Adipocyte (in vitro differentiated cells): ENCODE results near the gene YBX1.
"Not testable (repeated sequence)": the region's sequence is repeated elsewhere in the genome, so short reads cannot be mapped to it uniquely, and the experiment has no call there.

Experiments used
- DNase-seq: peaks from one replicate; pipeline ENCODE4 v3.0.0-alpha.2; 2015; ENCODE audit warnings: low read depth
- H3K27me3 ChIP-seq: replicated peaks from 2 replicates; pipeline ENCODE4 v1.7.0; 2013; ENCODE audit warnings: mild to moderate bottlenecking, low read length, moderate library complexity; ENCODE audit not compliant: control insufficient read depth, insufficient read depth
- H3K36me3 ChIP-seq: 2 replicates; pipeline ENCODE4 v1.7.0; 2013; ENCODE audit warnings: low read length, mild to moderate bottlenecking, moderate library complexity; ENCODE audit not compliant: control insufficient read depth, insufficient read depth, severe bottlenecking
- H3K4me1 ChIP-seq: 2 replicates; pipeline ENCODE4 v1.7.0; 2013; ENCODE audit warnings: mild to moderate bottlenecking, low read length, moderate library complexity; ENCODE audit not compliant: control insufficient read depth, insufficient read depth
- H3K4me3 ChIP-seq: 2 replicates; pipeline ENCODE4 v1.7.0; 2013; ENCODE audit warnings: mild to moderate bottlenecking, low read length, moderate library complexity
- H3K9ac ChIP-seq: 2 replicates; pipeline ENCODE4 v1.7.0; 2013; ENCODE audit warnings: mild to moderate bottlenecking, low read length, moderate library complexity
- H3K9me3 ChIP-seq: 2 replicates; pipeline ENCODE4 v1.7.0; 2013; ENCODE audit warnings: mild to moderate bottlenecking, low read length, moderate library complexity; ENCODE audit not compliant: control insufficient read depth

Gene YBX1

DNA sequence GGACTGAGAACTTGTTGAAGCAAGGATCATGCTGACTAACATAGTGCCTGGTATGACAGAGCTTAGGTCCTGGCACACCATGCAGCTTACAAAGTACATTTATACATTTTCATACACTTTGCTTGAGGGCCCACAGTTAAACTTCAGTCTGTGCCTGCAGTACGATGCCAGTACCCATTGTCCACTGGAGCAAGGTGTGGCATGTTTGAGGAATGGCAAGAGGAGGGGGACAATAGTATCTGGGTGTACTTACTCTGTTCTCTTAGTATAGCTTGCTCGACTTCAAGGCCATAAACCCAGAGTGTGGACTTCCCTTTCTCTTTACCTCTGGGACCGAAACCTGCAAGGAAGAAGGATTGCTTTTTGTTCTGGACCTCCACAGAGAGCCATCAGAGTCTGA is 6.8 kb upstream of the YBX1 start:
- Histone ChIP-seq H3K36me3 (peaks cover 7% of the 10 kb centered on the region), H3K4me1 (peaks cover 20% of the 10 kb centered on the region), H3K27me3 (no peaks in the 10 kb centered on the region), H3K9ac (no peak overlapping the region), H3K9me3 (no peaks in the 10 kb centered on the region), H3K4me3 (no peak overlapping the region)
- no peak for DNase-seq

DNA sequence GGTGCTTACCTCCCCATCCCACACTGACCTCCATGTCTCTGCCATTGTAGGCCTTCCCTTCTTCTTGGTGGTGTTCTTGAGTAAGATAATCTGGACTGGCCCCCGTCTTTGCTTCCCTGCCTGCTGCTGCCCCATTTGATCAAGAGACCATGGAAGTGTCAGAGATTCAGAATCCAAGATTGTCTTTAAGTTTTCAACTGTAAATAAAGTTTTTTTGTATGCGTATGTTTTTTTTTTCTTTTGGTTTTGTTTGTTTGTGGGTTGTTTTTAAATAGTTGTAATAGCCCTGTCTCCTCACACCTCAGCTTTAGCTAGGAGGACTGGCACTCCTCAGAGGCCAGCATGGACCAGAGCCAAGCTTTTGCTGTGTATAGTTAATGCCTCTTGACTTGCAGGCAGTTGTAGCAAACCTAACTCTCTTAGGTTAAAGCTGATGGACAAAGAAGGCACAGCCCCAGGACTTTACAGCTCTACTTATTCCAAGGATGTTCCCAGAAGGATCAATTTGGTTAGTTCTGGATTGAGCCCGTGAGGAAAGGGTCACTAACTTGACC is 5.6 kb upstream of the YBX1 start:
- Histone ChIP-seq H3K36me3 (peaks cover 7% of the 10 kb centered on the region), H3K27me3 (no peaks in the 10 kb centered on the region), H3K9ac (no peak overlapping the region), H3K4me1 (peaks cover 31% of the 10 kb centered on the region), H3K9me3 (no peaks in the 10 kb centered on the region), H3K4me3 (no peak overlapping the region)
- no peak for DNase-seq

DNA sequence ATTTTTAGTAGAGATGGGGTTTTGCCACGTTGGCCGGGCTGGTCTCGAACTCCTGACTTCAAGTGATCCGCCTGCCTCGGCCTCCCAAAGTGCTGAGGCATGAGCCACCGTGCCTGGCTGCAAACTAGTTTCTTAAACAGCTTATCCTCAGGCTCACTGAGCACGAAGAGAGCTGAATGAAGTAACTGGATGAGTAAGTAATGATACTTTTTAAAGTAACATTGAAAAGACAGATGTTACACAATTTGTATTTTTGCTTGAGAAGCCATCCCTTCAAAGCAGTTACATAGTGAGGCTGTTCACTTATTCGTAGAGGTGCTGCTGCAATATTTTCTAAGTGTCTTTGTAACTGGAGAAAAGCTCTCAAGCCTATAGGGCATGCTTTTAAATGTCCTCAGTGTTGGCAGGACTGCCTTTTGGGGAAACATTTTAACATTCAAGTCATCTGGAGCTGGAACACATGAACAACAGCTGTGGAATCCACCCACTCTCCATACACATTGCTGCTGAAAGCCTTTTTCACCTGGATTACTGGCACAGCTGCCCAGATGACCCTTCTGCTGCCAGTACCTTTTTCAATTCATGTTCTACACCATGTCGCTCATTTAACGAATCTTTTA is 2.7 kb upstream of the YBX1 start:
- H3K27me3 ChIP-seq: no peaks in the 10 kb centered on the region
- H3K9me3 ChIP-seq: no peaks in the 10 kb centered on the region
- DNase-seq: peak; percentile 70
- H3K4me1 ChIP-seq: peaks cover 39% of the 10 kb centered on the region
- H3K4me3 ChIP-seq: peak overlapping the region; percentile 1
- peak overlapping the region; percentile 21 for H3K9ac ChIP-seq
- H3K36me3 ChIP-seq: peaks cover 10% of the 10 kb centered on the region

DNA sequence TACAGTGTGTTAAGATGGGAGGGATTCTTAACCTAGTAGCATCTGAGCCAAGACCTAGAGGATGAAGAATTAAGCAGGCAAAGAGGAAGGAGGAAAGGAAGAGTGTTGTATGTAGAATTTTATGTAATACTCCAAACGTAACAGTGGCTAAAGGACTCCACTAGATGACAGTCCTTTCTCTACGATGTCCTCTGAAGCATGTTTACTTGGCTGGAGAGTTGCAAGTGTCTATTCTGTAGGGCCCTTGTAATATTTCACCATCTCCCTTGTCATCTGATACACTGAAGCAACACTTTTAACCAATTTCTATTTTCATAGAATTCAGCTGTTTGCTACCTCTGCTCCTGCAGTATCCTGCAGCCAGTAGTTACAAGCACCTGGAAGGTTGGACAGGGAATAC is 2.2 kb upstream of the YBX1 start:
- peak overlapping the region; percentile 95 for H3K4me3 ChIP-seq
- H3K9me3 ChIP-seq: no peaks in the 10 kb centered on the region
- peak; percentile 34 for DNase-seq
- peaks cover 42% of the 10 kb centered on the region for H3K4me1 ChIP-seq
- H3K27me3 ChIP-seq: no peaks in the 10 kb centered on the region
- peaks cover 16% of the 10 kb centered on the region for H3K36me3 ChIP-seq
- H3K9ac ChIP-seq: peak overlapping the region; percentile 21

DNA sequence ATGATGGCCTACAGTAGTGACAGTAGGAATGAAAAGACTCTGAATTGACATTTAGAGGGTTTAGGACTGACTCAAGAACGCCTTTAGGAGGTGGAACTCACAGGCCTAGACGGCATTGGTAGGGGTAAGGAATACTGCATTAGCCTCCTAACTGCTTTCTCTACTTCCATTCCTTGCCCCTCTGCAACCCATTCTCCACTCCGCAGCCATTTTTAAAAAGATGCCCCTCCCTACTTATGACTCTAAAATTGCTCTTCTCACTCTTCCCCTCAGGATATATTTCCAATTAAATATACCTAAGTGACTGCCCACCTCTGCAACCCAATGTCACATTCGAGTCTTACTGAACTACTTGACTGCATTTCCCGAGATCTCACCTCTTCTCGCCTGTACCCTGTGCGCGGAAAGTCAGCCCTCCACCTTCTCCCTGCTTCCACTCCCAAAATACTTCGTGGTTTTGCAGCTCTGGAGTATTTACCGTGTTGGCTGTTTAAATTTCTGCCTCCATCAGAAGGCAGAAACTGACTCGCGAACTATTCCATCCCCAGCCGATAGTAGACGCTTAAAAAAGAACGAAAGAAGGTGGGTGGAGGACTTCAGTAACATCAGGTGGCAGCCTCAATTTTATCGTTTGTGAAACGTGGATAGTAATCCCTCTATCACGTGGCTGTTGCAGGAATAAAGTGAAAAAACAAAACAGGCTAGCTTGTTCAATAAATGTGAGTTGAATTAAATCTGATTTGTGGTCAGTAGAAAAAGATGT is 1.1 kb upstream of the YBX1 start:
- Histone ChIP-seq H3K27me3 (no peaks in the 10 kb centered on the region), H3K4me3 (peak overlapping the region; percentile 95), H3K36me3 (peaks cover 15% of the 10 kb centered on the region), H3K9ac (peak overlapping the region; percentile 98), H3K4me1 (peaks cover 53% of the 10 kb centered on the region), H3K9me3 (no peaks in the 10 kb centered on the region)
- peak; percentile 59 for DNase-seq

DNA sequence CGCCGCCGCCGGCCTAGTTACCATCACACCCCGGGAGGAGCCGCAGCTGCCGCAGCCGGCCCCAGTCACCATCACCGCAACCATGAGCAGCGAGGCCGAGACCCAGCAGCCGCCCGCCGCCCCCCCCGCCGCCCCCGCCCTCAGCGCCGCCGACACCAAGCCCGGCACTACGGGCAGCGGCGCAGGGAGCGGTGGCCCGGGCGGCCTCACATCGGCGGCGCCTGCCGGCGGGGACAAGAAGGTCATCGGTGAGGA is 193 bp downstream of the YBX1 start:
- Histone ChIP-seq H3K9ac (peak overlapping the region; percentile 98), H3K4me3 (peak overlapping the region; percentile 95), H3K4me1 (peaks cover 63% of the 10 kb centered on the region), H3K36me3 (peaks cover 20% of the 10 kb centered on the region)
- H3K9me3 ChIP-seq, DNase-seq, H3K27me3 ChIP-seq: not testable (repeated sequence)

DNA sequence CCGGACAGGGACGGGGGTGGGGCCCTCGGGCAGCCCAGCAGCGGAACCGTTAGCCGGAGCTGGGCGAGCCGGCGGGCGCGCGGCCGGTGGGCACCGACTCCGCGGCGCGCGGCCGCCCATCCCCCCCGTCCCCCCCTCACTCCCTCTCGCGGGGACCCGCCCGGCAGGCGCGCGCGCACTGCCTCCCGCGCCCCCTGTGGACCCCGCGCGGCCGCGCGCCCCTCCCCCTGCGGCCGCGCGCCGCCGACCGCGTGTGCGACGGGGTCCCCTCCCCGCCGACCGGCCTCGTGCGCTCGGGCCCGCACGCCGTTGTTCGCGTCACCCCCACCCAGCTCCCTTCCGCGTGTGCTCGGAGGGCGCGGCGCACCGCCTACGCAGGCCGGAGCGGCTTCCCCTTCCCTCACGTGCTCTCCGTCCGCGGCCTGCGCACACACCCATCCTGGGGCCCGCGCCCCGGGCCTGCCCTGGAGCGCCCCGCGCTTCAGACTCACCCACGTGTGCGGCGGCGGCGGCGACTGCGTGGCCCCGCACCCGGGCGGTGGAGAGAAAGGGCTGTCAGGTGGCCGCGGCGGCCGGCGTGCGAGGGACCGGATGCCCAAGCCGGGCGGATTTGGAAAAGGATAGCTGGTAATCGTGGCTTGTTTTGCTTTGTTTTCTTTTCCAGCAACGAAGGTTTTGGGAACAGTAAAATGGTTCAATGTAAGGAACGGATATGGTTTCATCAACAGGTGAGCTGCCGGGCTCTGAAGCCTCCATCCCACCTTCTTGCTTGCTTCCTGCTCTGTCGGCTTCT is 717 bp downstream of the YBX1 start:
- peak overlapping the region; percentile 95 for H3K4me3 ChIP-seq
- H3K9me3 ChIP-seq: no peaks in the 10 kb centered on the region
- DNase-seq: peak; percentile 91
- H3K9ac ChIP-seq: peak overlapping the region; percentile 98
- peaks cover 63% of the 10 kb centered on the region for H3K4me1 ChIP-seq
- peaks cover 25% of the 10 kb centered on the region for H3K36me3 ChIP-seq
- no peaks in the 10 kb centered on the region for H3K27me3 ChIP-seq

DNA sequence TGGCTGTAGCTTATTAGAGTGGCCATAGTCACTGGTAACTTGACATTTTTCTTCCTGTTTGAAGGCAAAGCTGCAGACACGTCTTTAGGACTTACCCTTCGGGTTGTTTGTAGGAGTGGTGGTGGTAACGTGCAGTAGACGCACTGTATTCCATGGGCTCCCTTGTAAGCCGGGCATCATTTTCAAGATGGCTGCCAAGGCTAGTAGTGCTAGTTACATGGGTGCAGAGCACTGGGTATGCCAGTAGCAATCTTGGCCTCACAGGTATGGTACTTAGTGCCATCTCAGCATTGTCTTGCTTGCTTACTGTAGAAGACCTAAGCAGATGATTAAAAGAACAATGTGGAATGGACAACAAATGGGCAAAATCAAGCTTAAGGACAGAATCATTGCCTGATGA is 1.9 kb downstream of the YBX1 start:
- H3K4me1 ChIP-seq: peaks cover 64% of the 10 kb centered on the region
- peak; percentile 22 for DNase-seq
- peaks cover 33% of the 10 kb centered on the region for H3K36me3 ChIP-seq

DNA sequence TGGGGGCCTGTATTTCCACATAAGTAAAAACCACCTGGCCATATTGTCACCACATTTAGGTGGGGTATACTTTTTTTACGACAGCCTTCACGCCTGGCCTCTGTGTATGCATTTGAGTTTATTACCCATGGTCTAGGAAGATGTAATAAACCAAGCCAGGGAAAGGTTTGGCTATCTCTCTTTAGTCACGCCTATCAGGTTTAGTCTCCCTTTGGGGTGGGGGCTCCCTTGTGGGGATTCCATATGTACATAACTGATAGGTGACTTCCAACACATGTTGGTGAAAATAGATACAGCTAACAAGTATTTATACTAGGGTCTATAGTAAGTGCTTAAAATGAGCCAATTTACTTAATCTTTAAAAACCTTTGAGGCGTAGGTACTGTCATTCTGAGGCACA is 4.2 kb downstream of the YBX1 start:
- H3K9ac ChIP-seq: no peak overlapping the region
- no peaks in the 10 kb centered on the region for H3K9me3 ChIP-seq
- peak overlapping the region; percentile 95 for H3K4me3 ChIP-seq
- no peaks in the 10 kb centered on the region for H3K27me3 ChIP-seq
- DNase-seq: no peak
- H3K36me3 ChIP-seq: peaks cover 41% of the 10 kb centered on the region
- peaks cover 50% of the 10 kb centered on the region for H3K4me1 ChIP-seq

More for the DNA sequence above, 1.9 kb downstream of the YBX1 start:
- Histone ChIP-seq H3K4me3 (peak overlapping the region; percentile 95), H3K27me3 (no peaks in the 10 kb centered on the region), H3K9ac (peak overlapping the region; percentile 98), H3K9me3 (no peaks in the 10 kb centered on the region)

DNA sequence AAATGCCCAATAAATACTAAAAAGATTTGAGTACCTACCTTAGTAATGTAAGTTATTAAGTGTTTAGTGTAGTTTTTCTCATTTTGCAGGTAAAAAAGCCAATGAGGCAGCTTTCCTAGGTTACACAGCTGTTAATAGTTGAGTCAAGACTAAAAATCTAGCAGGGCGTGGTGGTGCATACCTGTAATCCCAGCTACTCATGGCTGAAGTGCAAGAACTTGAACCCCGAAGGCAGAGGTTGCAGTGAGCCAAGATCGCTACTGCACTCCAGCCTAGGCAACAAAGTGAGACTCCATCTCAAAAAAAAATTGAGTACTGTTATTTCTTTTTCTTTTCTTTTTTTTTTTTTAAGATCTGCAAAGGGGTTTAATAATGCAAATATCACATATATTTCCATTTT is 7.7 kb downstream of the YBX1 start:
- Histone ChIP-seq H3K9me3 (no peaks in the 10 kb centered on the region), H3K36me3 (peaks cover 51% of the 10 kb centered on the region), H3K9ac (no peak overlapping the region), H3K27me3 (no peaks in the 10 kb centered on the region), H3K4me1 (peaks cover 52% of the 10 kb centered on the region), H3K4me3 (no peak overlapping the region)
- DNase-seq: no peak

DNA sequence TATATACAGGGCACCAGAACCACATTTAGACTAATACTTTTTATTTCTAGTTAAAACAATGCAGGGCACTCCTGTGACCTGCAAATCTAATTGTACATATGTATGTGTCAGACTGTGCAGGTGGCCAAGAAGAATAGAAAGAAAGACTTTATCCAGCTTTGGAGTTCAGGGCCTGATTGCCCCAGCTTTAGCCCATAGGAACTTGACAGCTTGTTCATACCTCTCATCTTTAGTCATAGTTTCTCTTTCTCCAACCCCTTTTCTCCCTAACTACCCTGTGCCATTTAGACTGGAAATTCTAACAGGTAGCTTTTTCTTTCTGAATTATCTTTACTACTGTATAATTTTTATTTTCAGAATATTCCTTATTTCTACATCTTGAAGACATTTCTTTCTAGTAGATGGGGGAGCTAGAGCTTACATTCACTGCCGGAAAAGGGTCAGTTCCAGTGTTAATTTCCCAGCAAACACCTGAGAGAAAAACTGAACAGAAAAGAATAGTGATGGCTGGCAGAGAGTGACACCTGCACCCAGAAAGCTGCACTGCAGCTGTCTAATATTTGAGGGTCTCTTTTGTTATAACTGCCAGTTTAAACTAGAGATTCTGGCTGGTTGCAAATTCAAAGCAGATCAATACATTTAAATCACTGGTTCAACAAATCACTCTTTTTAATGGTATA is 8.4 kb downstream of the YBX1 start:
- Histone ChIP-seq H3K4me1 (peaks cover 45% of the 10 kb centered on the region), H3K4me3 (no peak overlapping the region), H3K36me3 (peaks cover 51% of the 10 kb centered on the region), H3K27me3 (no peaks in the 10 kb centered on the region), H3K9ac (no peak overlapping the region), H3K9me3 (no peaks in the 10 kb centered on the region)
- peak; percentile 19 for DNase-seq
